Caco-2 (cell line): ENCODE results near the gene ASPG. TPM values are rescaled to one million over a fixed set of nuclear protein-coding genes. Genes with fewer than 3 reads are reported as not detected.

Source experiments
- BruUV-seq: library from RNA; stranded (reverse); fragments of 400-500 nt; replicated peaks from 2 replicates; lab custom pipeline; 2021; lab: Mats Ljungman, UMichigan
- CTCF ChIA-PET: fragments of 300-600 bp; sonication (Branson Sonifier 250); formaldehyde crosslinking; loops from one replicate; lab custom pipeline; 2022; ENCODE audit warnings: antibody characterized with exemption; lab: Charles Lee
- POLR2A ChIA-PET: fragments of 300-600 bp; sonication (Branson Sonifier 250); formaldehyde crosslinking; loops from one replicate; lab custom pipeline; 2022; ENCODE audit warnings: antibody characterized with exemption; lab: Charles Lee
- DNase-seq, 2 experiments: peaks; one replicate each; pipeline versions ENCODE4 v3.0.0 to v3.0.0-alpha.2; 2020 to 2022
- H3K27me3 ChIP-seq: replicated peaks from 2 replicates; pipeline ENCODE4 v1.6.0; 2011; ENCODE audit warnings: low read length; ENCODE audit not compliant: control insufficient read depth, insufficient read depth
- H3K36me3 ChIP-seq: 2 replicates; pipeline ENCODE4 v1.5.1; 2011; ENCODE audit warnings: low read length; ENCODE audit not compliant: control insufficient read depth, insufficient read depth
- H3K4me1 ChIP-seq: fragments of 250-450 bp; sonication (Bioruptor Pico); 2 replicates; pipeline ENCODE4 v1.5.1; 2020; ENCODE audit warnings: mild to moderate bottlenecking
- H3K4me3 ChIP-seq: 2 replicates; pipeline ENCODE4 v1.5.1; 2011; ENCODE audit warnings: low read depth, mild to moderate bottlenecking, control low read depth, low read length
- H3K9me3 ChIP-seq: fragments of 250-450 bp; sonication (Bioruptor Pico); 2 replicates; pipeline ENCODE4 v1.5.1; 2020; ENCODE audit warnings: mild to moderate bottlenecking, moderate library complexity
- H3K27ac Mint-ChIP-seq: one replicate; pipeline ENCODE4 v1.8.0; 2022; ENCODE audit warnings: mixed read lengths; ENCODE audit not compliant: unreplicated experiment
- H3K27me3 Mint-ChIP-seq: one replicate; pipeline ENCODE4 v1.8.0; 2022; ENCODE audit warnings: mixed read lengths; ENCODE audit not compliant: insufficient read depth, unreplicated experiment
- H3K36me3 Mint-ChIP-seq: one replicate; pipeline ENCODE4 v1.8.0; 2022; ENCODE audit warnings: mild to moderate bottlenecking, mixed read lengths; ENCODE audit not compliant: insufficient read depth, unreplicated experiment
- H3K4me1 Mint-ChIP-seq: one replicate; pipeline ENCODE4 v1.8.0; 2022; ENCODE audit warnings: low read depth, mixed read lengths; ENCODE audit not compliant: unreplicated experiment
- H3K4me3 Mint-ChIP-seq: one replicate; pipeline ENCODE4 v1.8.0; 2022; ENCODE audit warnings: mild to moderate bottlenecking, moderate library complexity, mixed read lengths; ENCODE audit not compliant: unreplicated experiment
- H3K9me3 Mint-ChIP-seq: one replicate; pipeline ENCODE4 v1.8.0; 2022; ENCODE audit warnings: mixed read lengths; ENCODE audit not compliant: unreplicated experiment
- intact Hi-C: fragments of 100-400 bp; cut with micrococcal nuclease; formaldehyde crosslinking; loops from one replicate; pipeline ENCODE4 v1.10.0; 2022; ENCODE audit not compliant: unreplicated experiment
- total RNA-seq: library from RNA; stranded (reverse); gene quantifications from 2 replicates; pipeline ENCODE4 v1.2.3, GENCODE V29; 2022
- TF ChIP-seq, protein P1 (sequence below), 2 experiments: fragments of 200-600 bp in 1 of 2; IDR thresholded peaks; 1 replicate in 1 of 2; 2 replicates in 1 of 2; pipeline versions ENCODE4 v1.5.1 to v1.8.0; 2011 to 2022; ENCODE audit warnings: antibody characterized with exemption in 1 of 2, control low read depth in 1 of 2, inconsistent platforms in 1 of 2, low read depth in 1 of 2, low read length in 1 of 2, mild to moderate bottlenecking in 1 of 2, moderate library complexity in 1 of 2; ENCODE audit not compliant: insufficient read depth in 1 of 2, severe bottlenecking in 1 of 2, unreplicated experiment in 1 of 2

The ASPG gene
- total RNA-seq, 1 experiment from 2014 or later = not detected

GRCh38 chr14:104110491-104111209 lies 25.1 kb downstream of the ASPG start:
- Mint-ChIP-seq H3K27me3 (no peaks in the 10 kb centered on the region), H3K9me3 (no peaks in the 10 kb centered on the region), H3K4me3 (no peak overlapping the region), H3K4me1 (no peaks in the 10 kb centered on the region), H3K36me3 (peaks cover 9% of the 10 kb centered on the region), H3K27ac (no peak overlapping the region)
- Histone ChIP-seq H3K4me1 (no peaks in the 10 kb centered on the region), H3K9me3 (no peaks in the 10 kb centered on the region), H3K27me3 (no peaks in the 10 kb centered on the region), H3K36me3 (no peaks in the 10 kb centered on the region), H3K4me3 (no peak overlapping the region)
- intact Hi-C loops = no loop called here
- ChIA-PET CTCF (no interaction called here), POLR2A (no interaction called here)
- peak in 1 of 2 experiments; percentile 29 for DNase-seq
- BruUV-seq = no TSS peak
- TF ChIP-seq, protein P1, sequence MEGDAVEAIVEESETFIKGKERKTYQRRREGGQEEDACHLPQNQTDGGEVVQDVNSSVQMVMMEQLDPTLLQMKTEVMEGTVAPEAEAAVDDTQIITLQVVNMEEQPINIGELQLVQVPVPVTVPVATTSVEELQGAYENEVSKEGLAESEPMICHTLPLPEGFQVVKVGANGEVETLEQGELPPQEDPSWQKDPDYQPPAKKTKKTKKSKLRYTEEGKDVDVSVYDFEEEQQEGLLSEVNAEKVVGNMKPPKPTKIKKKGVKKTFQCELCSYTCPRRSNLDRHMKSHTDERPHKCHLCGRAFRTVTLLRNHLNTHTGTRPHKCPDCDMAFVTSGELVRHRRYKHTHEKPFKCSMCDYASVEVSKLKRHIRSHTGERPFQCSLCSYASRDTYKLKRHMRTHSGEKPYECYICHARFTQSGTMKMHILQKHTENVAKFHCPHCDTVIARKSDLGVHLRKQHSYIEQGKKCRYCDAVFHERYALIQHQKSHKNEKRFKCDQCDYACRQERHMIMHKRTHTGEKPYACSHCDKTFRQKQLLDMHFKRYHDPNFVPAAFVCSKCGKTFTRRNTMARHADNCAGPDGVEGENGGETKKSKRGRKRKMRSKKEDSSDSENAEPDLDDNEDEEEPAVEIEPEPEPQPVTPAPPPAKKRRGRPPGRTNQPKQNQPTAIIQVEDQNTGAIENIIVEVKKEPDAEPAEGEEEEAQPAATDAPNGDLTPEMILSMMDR (IDR thresholded peaks at IDR 0.05; ENCODE audit: insufficient read depth in 1 of 2, low read depth in 1 of 2, low read length in 1 of 2, severe bottlenecking in 1 of 2, unreplicated experiment in 1 of 2) = no peak

GRCh38 chr14:104111301-104112112 lies 26.0 kb downstream of the ASPG start:
- Mint-ChIP-seq H3K4me3 (no peak overlapping the region), H3K9me3 (no peaks in the 10 kb centered on the region), H3K27ac (no peak overlapping the region), H3K36me3 (peaks cover 9% of the 10 kb centered on the region), H3K4me1 (no peaks in the 10 kb centered on the region), H3K27me3 (no peaks in the 10 kb centered on the region)
- Histone ChIP-seq H3K4me1 (peaks cover 4% of the 10 kb centered on the region; the same call in 1 of the 2 replicates), H3K9me3 (no peaks in the 10 kb centered on the region), H3K27me3 (no peaks in the 10 kb centered on the region), H3K4me3 (no peak overlapping the region), H3K36me3 (no peaks in the 10 kb centered on the region)
- ChIA-PET CTCF (no interaction called here), POLR2A (no interaction called here)
- intact Hi-C loops = no loop called here
- TF ChIP-seq, protein P1 (IDR thresholded peaks at IDR 0.05; ENCODE audit: insufficient read depth in 1 of 2, low read depth in 1 of 2, low read length in 1 of 2, severe bottlenecking in 1 of 2, unreplicated experiment in 1 of 2) = no peak
- BruUV-seq = no TSS peak
- peak in 1 of 2 experiments; percentile 31 for DNase-seq

GRCh38 chr14:104112113-104112505 lies 26.6 kb downstream of the ASPG start:
- no peaks in the 10 kb centered on the region for H3K27me3 ChIP-seq
- TF ChIP-seq, protein P1 (IDR thresholded peaks at IDR 0.05; ENCODE audit: insufficient read depth in 1 of 2, low read depth in 1 of 2, low read length in 1 of 2, severe bottlenecking in 1 of 2, unreplicated experiment in 1 of 2) = no peak
- POLR2A ChIA-PET = no interaction called here
- H3K9me3 Mint-ChIP-seq = no peaks in the 10 kb centered on the region
- H3K4me3 ChIP-seq = no peak overlapping the region
- intact Hi-C loops = no loop called here
- H3K36me3 ChIP-seq = no peaks in the 10 kb centered on the region
- H3K4me3 Mint-ChIP-seq = no peak overlapping the region
- no peak for DNase-seq
- CTCF ChIA-PET = interaction anchor here (0.5 kb wide), 1 partner anchor 15 kb away, joined by 6 read pairs; no protein-coding TSS in a partner anchor
- H3K4me1 Mint-ChIP-seq = no peaks in the 10 kb centered on the region
- peaks cover 6% of the 10 kb centered on the region for H3K4me1 ChIP-seq
- no peaks in the 10 kb centered on the region for H3K27me3 Mint-ChIP-seq
- H3K36me3 Mint-ChIP-seq = peaks cover 9% of the 10 kb centered on the region
- no peak overlapping the region for H3K27ac Mint-ChIP-seq
- no TSS peak for BruUV-seq
- no peaks in the 10 kb centered on the region for H3K9me3 ChIP-seq
